HepG2 (cell line): Measurements from ENCODE around the gene TMEM271.

ENCODE experiments used
- PRDM4 ChIP-seq: sonication (generic); formaldehyde crosslinking; IDR thresholded peaks from 2 replicates; pipeline ENCODE4 v1.9.0; 2021; ENCODE audit warnings: missing genetic modification reagents, borderline replicate concordance
- TARDBP ChIP-seq: sonication (generic); formaldehyde crosslinking; IDR thresholded peaks from 2 replicates; pipeline ENCODE4 v1.8.0; 2022; ENCODE audit warnings: mild to moderate bottlenecking, missing genetic modification reagents

DNA sequence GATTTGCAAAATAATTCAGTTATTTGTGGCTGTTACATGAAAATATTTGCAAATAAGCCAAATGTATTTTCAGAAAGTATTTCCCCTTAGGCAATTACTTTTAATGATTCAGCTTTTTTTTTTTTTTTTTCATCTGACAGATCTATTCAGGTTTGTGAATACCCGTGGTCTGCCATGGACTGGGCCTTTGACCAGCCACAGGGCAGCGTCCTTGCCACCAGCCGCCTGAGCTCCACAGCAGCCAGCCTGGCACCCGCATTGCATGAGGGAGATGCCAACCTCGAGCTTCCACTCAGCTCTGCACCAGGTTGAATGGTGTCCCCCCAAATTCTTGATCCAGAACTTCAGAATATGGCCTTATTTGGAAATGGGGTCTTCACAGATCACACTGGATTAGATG, 14.7 kb downstream of the TMEM271 start:
- TF ChIP-seq TARDBP: no peak
- no peak for TF ChIP-seq PRDM4 (CRISPR knock-in tag)
